ENCODE results near the gene C2orf49. TPM values are rescaled to one million over a fixed set of nuclear protein-coding genes. Genes with fewer than 3 reads are reported as not detected.

The C2orf49 gene
- total RNA-seq, 1 donor from 2014 or later: 15.3 TPM

DNA sequence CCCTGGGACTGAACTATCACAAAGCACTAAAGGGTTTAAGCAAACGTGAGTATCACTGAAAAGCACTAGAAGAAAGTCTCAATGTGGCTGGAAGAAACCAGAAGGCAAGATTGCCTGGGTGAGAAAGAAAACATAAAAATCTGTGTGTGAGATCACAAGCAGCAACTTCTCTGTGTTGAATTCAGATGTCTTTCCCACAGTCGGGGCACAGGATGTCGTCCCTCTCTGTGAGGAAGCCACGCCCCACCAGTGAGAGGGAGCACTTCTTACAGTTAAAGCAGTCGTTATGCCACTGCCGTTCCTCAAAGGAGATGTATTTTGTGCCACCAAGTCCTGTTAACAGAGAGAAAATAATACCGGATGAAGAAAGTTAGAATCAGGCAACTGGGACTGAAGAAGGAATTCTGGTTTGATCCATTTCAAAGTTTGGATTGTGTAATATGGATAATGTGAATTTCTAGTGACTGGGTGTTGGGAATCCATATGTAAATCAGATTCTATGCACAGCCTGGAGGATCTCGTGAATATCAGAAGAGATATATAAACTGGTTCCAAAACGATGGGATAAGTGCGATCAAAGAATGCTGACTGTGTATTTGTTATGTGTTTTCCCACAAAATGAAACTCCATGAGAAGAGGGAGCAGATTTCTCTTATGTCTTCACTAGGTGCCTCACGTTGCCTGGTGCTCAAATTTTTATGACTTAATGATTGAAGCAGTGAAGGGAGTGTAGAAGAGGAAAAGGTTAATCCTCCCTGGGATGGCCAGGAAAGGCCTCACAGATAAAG, 24.0 kb downstream of the C2orf49 start:
- no peaks in the 10 kb centered on the region for H3K27me3 Mint-ChIP-seq (ENCODE audit: low read depth)
- no peak overlapping the region for H3K4me3 Mint-ChIP-seq (ENCODE audit: unreplicated experiment)
- no peak overlapping the region for H3K27ac Mint-ChIP-seq (ENCODE audit: unreplicated experiment)
- peaks cover 9% of the 10 kb centered on the region for H3K4me1 Mint-ChIP-seq (ENCODE audit: low read depth)
- no peak for DNase-seq (ENCODE audit: low spot score)
- peaks cover 7% of the 10 kb centered on the region for H3K9me3 Mint-ChIP-seq (ENCODE audit: low read depth)
- peaks cover 58% of the 10 kb centered on the region for H3K36me3 Mint-ChIP-seq (ENCODE audit: low read depth)
- TF ChIP-seq, protein P1, sequence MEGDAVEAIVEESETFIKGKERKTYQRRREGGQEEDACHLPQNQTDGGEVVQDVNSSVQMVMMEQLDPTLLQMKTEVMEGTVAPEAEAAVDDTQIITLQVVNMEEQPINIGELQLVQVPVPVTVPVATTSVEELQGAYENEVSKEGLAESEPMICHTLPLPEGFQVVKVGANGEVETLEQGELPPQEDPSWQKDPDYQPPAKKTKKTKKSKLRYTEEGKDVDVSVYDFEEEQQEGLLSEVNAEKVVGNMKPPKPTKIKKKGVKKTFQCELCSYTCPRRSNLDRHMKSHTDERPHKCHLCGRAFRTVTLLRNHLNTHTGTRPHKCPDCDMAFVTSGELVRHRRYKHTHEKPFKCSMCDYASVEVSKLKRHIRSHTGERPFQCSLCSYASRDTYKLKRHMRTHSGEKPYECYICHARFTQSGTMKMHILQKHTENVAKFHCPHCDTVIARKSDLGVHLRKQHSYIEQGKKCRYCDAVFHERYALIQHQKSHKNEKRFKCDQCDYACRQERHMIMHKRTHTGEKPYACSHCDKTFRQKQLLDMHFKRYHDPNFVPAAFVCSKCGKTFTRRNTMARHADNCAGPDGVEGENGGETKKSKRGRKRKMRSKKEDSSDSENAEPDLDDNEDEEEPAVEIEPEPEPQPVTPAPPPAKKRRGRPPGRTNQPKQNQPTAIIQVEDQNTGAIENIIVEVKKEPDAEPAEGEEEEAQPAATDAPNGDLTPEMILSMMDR (IDR thresholded peaks at IDR 0.05): no peak

DNA sequence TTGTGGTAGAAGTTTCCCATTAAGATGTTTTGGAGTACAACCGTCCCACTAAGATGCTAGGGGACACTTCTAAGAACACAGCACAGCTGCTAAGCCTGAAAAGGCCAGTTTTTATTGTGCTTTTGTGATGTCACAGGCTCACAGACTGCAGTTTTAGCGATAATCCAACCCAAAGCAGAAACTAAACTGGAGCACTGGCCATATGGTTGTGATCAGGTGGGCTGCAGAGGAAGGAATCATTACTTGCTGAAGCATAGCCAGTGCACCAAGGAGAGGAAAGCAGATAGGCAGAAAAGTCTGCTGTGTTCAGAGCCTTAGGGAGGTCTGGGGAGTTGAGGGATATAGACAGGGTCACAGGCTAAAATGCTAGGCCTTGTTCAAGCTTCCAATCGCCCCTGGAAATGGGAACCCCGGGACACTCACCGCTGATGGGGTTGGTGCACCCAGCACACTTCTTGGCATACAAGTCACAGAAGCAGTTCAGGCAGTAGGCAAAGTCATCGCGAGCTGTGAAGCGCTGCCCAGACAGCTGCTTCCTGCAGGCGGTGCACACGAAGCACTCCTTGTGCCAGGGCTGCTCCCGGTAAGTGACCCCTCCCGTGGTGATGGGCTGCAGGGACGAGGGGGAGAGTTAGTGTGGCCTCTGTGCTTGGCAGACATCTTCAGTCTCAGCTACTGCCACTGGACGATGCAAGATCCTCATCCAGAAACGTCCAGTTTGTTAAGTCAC, 25.7 kb downstream of the C2orf49 start:
- DNase-seq (ENCODE audit: low spot score): no peak
- H3K27ac Mint-ChIP-seq (ENCODE audit: unreplicated experiment): no peak overlapping the region
- TF ChIP-seq, protein P1 (IDR thresholded peaks at IDR 0.05): no peak
- no peaks in the 10 kb centered on the region for H3K9me3 Mint-ChIP-seq (ENCODE audit: low read depth)
- no peak overlapping the region for H3K4me3 Mint-ChIP-seq (ENCODE audit: unreplicated experiment)
- peaks cover 58% of the 10 kb centered on the region for H3K36me3 Mint-ChIP-seq (ENCODE audit: low read depth)
- peaks cover 9% of the 10 kb centered on the region for H3K4me1 Mint-ChIP-seq (ENCODE audit: low read depth)
- H3K27me3 Mint-ChIP-seq (ENCODE audit: low read depth): no peaks in the 10 kb centered on the region

DNA sequence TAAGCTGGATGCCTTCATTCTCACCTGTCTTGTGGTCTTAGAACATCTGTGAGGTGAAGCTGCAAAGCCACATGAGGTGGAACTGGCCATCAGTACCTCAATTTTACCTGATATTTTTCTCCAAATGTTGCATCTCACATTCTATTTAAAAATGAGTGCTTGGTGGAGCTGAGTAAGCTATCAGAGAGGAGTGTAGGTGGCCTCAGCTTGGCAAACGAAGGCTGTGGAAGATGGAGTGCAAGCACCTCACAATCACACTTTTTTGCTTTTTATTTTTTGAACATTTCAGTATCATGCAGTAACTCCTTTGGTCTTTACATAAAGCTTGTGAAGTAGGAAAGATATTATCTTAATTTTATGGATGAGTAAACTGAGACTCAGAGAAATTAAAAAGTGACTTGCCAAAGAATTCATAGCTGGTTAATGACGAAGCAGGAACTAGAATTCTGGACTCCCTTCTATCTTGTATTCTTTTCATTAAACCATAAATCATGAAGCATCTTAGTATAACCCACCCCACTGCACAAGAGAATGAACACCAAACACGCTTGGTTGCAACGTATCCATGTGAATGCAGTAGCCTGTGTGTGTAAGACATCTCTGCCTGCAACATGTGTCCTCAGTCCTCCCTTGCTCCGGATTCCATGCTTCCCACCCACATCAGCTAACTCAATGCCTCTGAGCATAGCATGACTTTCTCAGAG, 27.2 kb downstream of the C2orf49 start:
- TF ChIP-seq, protein P1 (IDR thresholded peaks at IDR 0.05): no peak
- Mint-ChIP-seq H3K4me3 (ENCODE audit: unreplicated experiment) (no peak overlapping the region), H3K36me3 (ENCODE audit: low read depth) (peaks cover 56% of the 10 kb centered on the region), H3K4me1 (ENCODE audit: low read depth) (peaks cover 6% of the 10 kb centered on the region), H3K27ac (ENCODE audit: unreplicated experiment) (no peak overlapping the region), H3K9me3 (ENCODE audit: low read depth) (no peaks in the 10 kb centered on the region), H3K27me3 (ENCODE audit: low read depth) (no peaks in the 10 kb centered on the region)
- no peak for DNase-seq (ENCODE audit: low spot score)

DNA sequence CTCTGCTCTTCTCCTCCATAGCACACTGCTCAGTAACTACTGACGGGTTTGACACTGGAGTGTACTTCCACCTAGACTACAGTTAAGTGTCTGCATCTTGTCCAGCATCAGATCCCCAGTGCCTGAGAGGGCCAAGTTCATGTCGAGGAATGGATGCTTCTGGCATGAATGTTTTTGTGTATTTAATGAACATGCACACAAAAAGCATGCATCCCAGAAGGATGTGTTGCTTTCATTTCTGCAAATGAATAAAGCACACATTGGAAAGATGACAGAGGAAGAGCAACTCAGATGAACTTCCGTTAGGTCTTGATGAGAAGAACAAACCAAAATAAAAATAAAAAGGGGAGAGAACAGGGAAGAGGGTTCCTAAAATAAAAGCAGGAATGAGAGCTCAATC, 27.9 kb downstream of the C2orf49 start:
- Mint-ChIP-seq H3K27ac (ENCODE audit: unreplicated experiment) (peak overlapping the region; percentile 30), H3K4me1 (ENCODE audit: low read depth) (peaks cover 10% of the 10 kb centered on the region), H3K27me3 (ENCODE audit: low read depth) (no peaks in the 10 kb centered on the region), H3K4me3 (ENCODE audit: unreplicated experiment) (no peak overlapping the region), H3K9me3 (ENCODE audit: low read depth) (no peaks in the 10 kb centered on the region), H3K36me3 (ENCODE audit: low read depth) (peaks cover 56% of the 10 kb centered on the region)
- no peak for DNase-seq (ENCODE audit: low spot score)
- TF ChIP-seq, protein P1 (IDR thresholded peaks at IDR 0.05): no peak

DNA sequence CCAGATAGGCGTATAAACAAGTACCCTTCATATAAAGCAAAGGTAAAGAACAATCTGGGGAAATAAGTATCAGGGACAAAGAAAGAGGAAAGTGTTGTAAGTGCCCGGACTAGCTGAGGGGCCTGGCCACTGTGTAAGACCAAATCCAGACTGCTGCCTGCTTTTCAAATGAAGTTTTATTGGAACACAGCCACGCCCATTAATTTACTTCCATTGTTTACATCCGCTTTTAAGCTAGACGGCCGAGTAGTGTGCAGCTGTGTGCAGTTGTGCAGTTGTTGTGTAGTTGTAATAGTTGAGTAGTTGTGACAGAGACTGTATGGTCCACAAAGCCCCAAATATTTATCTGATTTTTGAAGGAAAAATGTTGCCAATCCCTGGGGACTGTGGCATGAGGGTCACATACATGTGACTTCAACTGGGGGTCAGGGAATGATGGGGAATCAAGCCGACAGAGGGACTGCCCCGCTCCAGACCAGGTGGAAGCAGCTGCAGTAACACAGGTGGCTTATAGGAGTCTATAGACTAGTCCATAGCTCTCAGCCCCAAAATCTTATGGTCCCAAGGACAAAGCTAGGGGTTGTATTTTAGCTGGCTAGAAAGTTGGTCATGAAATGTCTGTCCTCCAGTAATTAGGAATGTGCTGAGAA, 31.5 kb downstream of the C2orf49 start:
- DNase-seq (ENCODE audit: low spot score): peak; percentile 30
- peaks cover 49% of the 10 kb centered on the region for H3K36me3 Mint-ChIP-seq (ENCODE audit: low read depth)
- no peak overlapping the region for H3K4me3 Mint-ChIP-seq (ENCODE audit: unreplicated experiment)
- no peaks in the 10 kb centered on the region for H3K27me3 Mint-ChIP-seq (ENCODE audit: low read depth)
- H3K4me1 Mint-ChIP-seq (ENCODE audit: low read depth): peaks cover 38% of the 10 kb centered on the region
- no peaks in the 10 kb centered on the region for H3K9me3 Mint-ChIP-seq (ENCODE audit: low read depth)
- TF ChIP-seq, protein P1 (IDR thresholded peaks at IDR 0.05): no peak
- H3K27ac Mint-ChIP-seq (ENCODE audit: unreplicated experiment): no peak overlapping the region
